GM23338 (cell line): ENCODE measurements around the gene C1orf21. TPM values are rescaled to one million over a fixed set of nuclear protein-coding genes. Genes with fewer than 3 reads are reported as not detected.

ENCODE experiments used
- ATAC-seq: fragments of 200-7000 bp; cut with Tn5 transposase; 3 replicates; pipeline ENCODE4 v1.9.1; 2020
- DNase-seq: peaks from one replicate; pipeline ENCODE4 v3.0.0-alpha.2; 2015; ENCODE audit warnings: low spot score
- H2AFZ ChIP-seq: fragments of 200-600 bp; sonication (generic); 2 replicates; pipeline ENCODE4 v1.8.0; 2016; ENCODE audit warnings: antibody characterized with exemption, mild to moderate bottlenecking, moderate library complexity
- H3F3A ChIP-seq: fragments of 200-600 bp; sonication (generic); replicated peaks from 2 replicates; pipeline ENCODE4 v1.8.0; 2017; ENCODE audit warnings: antibody characterized with exemption, mixed run types, low read depth
- H3K27ac ChIP-seq: fragments of 200-600 bp; sonication (generic); 2 replicates; pipeline ENCODE4 v1.6.1; 2016; ENCODE audit warnings: low read depth
- H3K27me3 ChIP-seq: fragments of 200-600 bp; sonication (generic); 2 replicates; pipeline ENCODE4 v1.8.0; 2016; ENCODE audit warnings: mild to moderate bottlenecking, mixed run types, moderate library complexity; ENCODE audit not compliant: insufficient read depth
- H3K36me3 ChIP-seq: fragments of 200-600 bp; sonication (generic); 2 replicates; pipeline ENCODE4 v1.8.0; 2016; ENCODE audit warnings: mild to moderate bottlenecking; ENCODE audit not compliant: insufficient read depth
- H3K4me1 ChIP-seq: fragments of 200-600 bp; sonication (generic); 2 replicates; pipeline ENCODE4 v1.8.0; 2016; ENCODE audit warnings: mild to moderate bottlenecking, moderate library complexity; ENCODE audit not compliant: insufficient read depth
- H3K4me2 ChIP-seq: fragments of 200-600 bp; sonication (generic); 2 replicates; pipeline ENCODE4 v1.7.1; 2017; ENCODE audit warnings: mixed run types
- H3K4me3 ChIP-seq: fragments of 200-600 bp; sonication (generic); 2 replicates; pipeline ENCODE4 v1.6.1; 2016; ENCODE audit warnings: mixed run types
- H3K79me2 ChIP-seq: fragments of 200-600 bp; sonication (generic); replicated peaks from 2 replicates; pipeline ENCODE4 v1.8.0; 2017; ENCODE audit warnings: mild to moderate bottlenecking; ENCODE audit not compliant: insufficient read depth
- H3K9me2 ChIP-seq: fragments of 200-600 bp; sonication (generic); 2 replicates; pipeline ENCODE4 v1.8.0; 2017; ENCODE audit not compliant: insufficient read depth
- H4K20me1 ChIP-seq: fragments of 200-600 bp; sonication (generic); replicated peaks from 2 replicates; pipeline ENCODE4 v1.8.0; 2017; ENCODE audit warnings: mild to moderate bottlenecking; ENCODE audit not compliant: insufficient read depth
- H3K27ac Mint-ChIP-seq: 2 replicates; pipeline ENCODE4 v1.8.0; 2020; ENCODE audit warnings: inconsistent platforms, mild to moderate bottlenecking, moderate library complexity, mixed read lengths
- H3K27me3 Mint-ChIP-seq: 3 replicates; pipeline ENCODE4 v1.8.0; 2022; ENCODE audit warnings: low read depth, mild to moderate bottlenecking, moderate library complexity, mixed read lengths, inconsistent platforms; ENCODE audit not compliant: insufficient read depth, poor library complexity
- H3K36me3 Mint-ChIP-seq: 3 replicates; pipeline ENCODE4 v1.8.0; 2021; ENCODE audit warnings: low read depth, mild to moderate bottlenecking, inconsistent platforms, moderate library complexity, mixed read lengths
- H3K4me1 Mint-ChIP-seq: 3 replicates; pipeline ENCODE4 v1.8.0; 2020; ENCODE audit warnings: mild to moderate bottlenecking, inconsistent platforms, mixed read lengths
- H3K4me3 Mint-ChIP-seq: 3 replicates; pipeline ENCODE4 v1.8.0; 2021; ENCODE audit warnings: moderate library complexity, mild to moderate bottlenecking, inconsistent platforms, mixed read lengths
- H3K9me3 Mint-ChIP-seq: 3 replicates; pipeline ENCODE4 v1.8.0; 2020; ENCODE audit warnings: moderate library complexity, mild to moderate bottlenecking, inconsistent platforms, mixed read lengths
- CREB1 ChIP-seq: fragments of 250-450 bp; sonication (Bioruptor Pico); IDR thresholded peaks from 2 replicates; pipeline ENCODE4 v1.5.0; 2020; ENCODE audit warnings: low read depth, mild to moderate bottlenecking, moderate library complexity
- JUNB ChIP-seq: IDR thresholded peaks from one replicate; pipeline ENCODE4 v1.6.1; 2016; ENCODE audit warnings: antibody characterized with exemption; ENCODE audit not compliant: unreplicated experiment
- POLR2AphosphoS5 ChIP-seq: IDR thresholded peaks from 2 replicates; pipeline ENCODE4 v1.6.1; 2016; ENCODE audit warnings: antibody characterized with exemption, low read depth
- ZNF114 ChIP-seq: fragments of 250-450 bp; sonication (Bioruptor Pico); IDR thresholded peaks from 2 replicates; pipeline ENCODE4 v1.5.0; 2020; ENCODE audit warnings: mild to moderate bottlenecking, moderate library complexity
- ZNF331 ChIP-seq: fragments of 250-450 bp; sonication (Bioruptor Pico); IDR thresholded peaks from 2 replicates; pipeline ENCODE4 v1.5.0; 2020; ENCODE audit warnings: low read depth, mild to moderate bottlenecking, moderate library complexity
- ZNF462 ChIP-seq: fragments of 250-450 bp; sonication (Bioruptor Pico); IDR thresholded peaks from 2 replicates; pipeline ENCODE4 v1.5.0; 2020; ENCODE audit warnings: mild to moderate bottlenecking, moderate library complexity
- polyA plus RNA-seq: library from polyadenylated mRNA; unstranded; fragments of >200 nt; fragmentation: Nextera tagmentation; extraction: Ambion mirVana; gene quantifications from 2 replicates; pipeline ENCODE4 v1.2.1, GENCODE V29; 2016
- total RNA-seq: library from RNA; depleted of rRNA; stranded (reverse); fragments of >200 nt; shearing (Covaris generic); gene quantifications from 2 replicates; pipeline ENCODE4 v1.2.3, GENCODE V29; 2014

The C1orf21 gene
- total and polyA plus RNA-seq, 2 experiments from 2014 or later = 28.0 to 40.4 TPM

DNA sequence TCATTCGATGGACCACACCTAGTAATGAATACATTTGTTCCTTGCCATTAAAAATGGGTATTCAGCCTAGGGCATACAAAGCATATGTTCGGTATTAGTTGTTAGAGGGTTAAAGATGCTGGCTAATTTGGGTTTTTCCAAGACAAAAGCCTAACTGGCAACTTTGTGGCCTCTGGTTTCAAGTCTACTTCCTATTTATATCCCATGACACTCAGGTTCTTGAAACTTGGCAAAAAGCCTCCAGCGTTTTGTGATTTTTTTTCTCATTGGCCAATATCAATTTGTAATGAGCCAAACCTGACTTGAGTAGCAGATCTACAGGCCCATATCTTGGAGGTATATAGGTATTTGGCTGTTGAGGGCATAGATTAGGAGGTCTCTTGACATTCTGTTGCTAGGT lies 75.3 kb downstream of the C1orf21 start (continued):
- TF ChIP-seq CREB1 (CRISPR knock-in tag) = no peak
- no peak for TF ChIP-seq POLR2AphosphoS5
- no peak for TF ChIP-seq ZNF462 (CRISPR knock-in tag)
- no peak for TF ChIP-seq ZNF114 (CRISPR knock-in tag)
- TF ChIP-seq ZNF331 (CRISPR knock-in tag) = no peak

- H3K4me3 Mint-ChIP-seq = no peak overlapping the region
- peaks cover 32% of the 10 kb centered on the region for H3K4me1 Mint-ChIP-seq
- no peak overlapping the region for H3K4me2 ChIP-seq
- H4K20me1 ChIP-seq = no peaks in the 10 kb centered on the region
- H3K79me2 ChIP-seq = peaks cover 83% of the 10 kb centered on the region
- no peaks in the 10 kb centered on the region for H3K36me3 Mint-ChIP-seq
- no peak for ATAC-seq
- DNase-seq = no peak
- H3K27me3 Mint-ChIP-seq = no peaks in the 10 kb centered on the region
- no peaks in the 10 kb centered on the region for H3K9me3 Mint-ChIP-seq
- H3F3A ChIP-seq = no peaks in the 10 kb centered on the region
- H3K4me1 ChIP-seq = peaks cover 20% of the 10 kb centered on the region
- TF ChIP-seq JUNB (no peak), ZNF114 (CRISPR knock-in tag) (no peak)
- H3K27me3 ChIP-seq = no peaks in the 10 kb centered on the region
- no peaks in the 10 kb centered on the region for H3K36me3 ChIP-seq
- H3K9me2 ChIP-seq = no peaks in the 10 kb centered on the region
- H2AFZ ChIP-seq = no peak overlapping the region
- no peak overlapping the region for H3K4me3 ChIP-seq
- no peak overlapping the region for H3K27ac ChIP-seq
- no peak overlapping the region for H3K27ac Mint-ChIP-seq
These were observed 76.2 kb downstream of the C1orf21 start for GRCh38 chr1:184462990-184463389.
